Neuronal stem cell (in vitro differentiated cells): Measurements from ENCODE around the gene SLC25A42.
A peak's percentile ranks its signal among the peaks of the same experiment; 100 is the strongest.
"Not testable (repeated sequence)": the region's sequence is repeated elsewhere in the genome, so short reads cannot be mapped to it uniquely, and the experiment has no call there.

ENCODE experiments used
- DNase-seq: peaks from one replicate; pipeline ENCODE4 v3.0.0-alpha.2; 2013; ENCODE audit warnings: low spot score
- H2AFZ ChIP-seq: one replicate; pipeline ENCODE4 v1.6.1; 2013; ENCODE audit warnings: mild to moderate bottlenecking, low read length, inconsistent platforms
- H2AK5ac ChIP-seq: 2 replicates; pipeline ENCODE4 v1.6.1; 2013; ENCODE audit warnings: low read depth, mild to moderate bottlenecking, inconsistent platforms, low read length, moderate library complexity, mixed read lengths
- H2BK120ac ChIP-seq: 2 replicates; pipeline ENCODE4 v1.6.1; 2013; ENCODE audit warnings: low read depth, mild to moderate bottlenecking, inconsistent platforms, low read length, moderate library complexity, mixed read lengths
- H2BK12ac ChIP-seq: one replicate; pipeline ENCODE4 v1.6.1; 2013; ENCODE audit warnings: low read length, inconsistent platforms
- H2BK15ac ChIP-seq: 2 replicates; pipeline ENCODE4 v1.6.1; 2013; ENCODE audit warnings: mild to moderate bottlenecking, low read length, inconsistent platforms, mixed read lengths
- H2BK5ac ChIP-seq: one replicate; pipeline ENCODE4 v1.6.1; 2013; ENCODE audit warnings: inconsistent platforms, mild to moderate bottlenecking, low read length, moderate library complexity
- H3K14ac ChIP-seq: one replicate; pipeline ENCODE4 v1.6.1; 2013; ENCODE audit warnings: low read length, inconsistent platforms
- H3K18ac ChIP-seq: 2 replicates; pipeline ENCODE4 v1.6.1; 2013; ENCODE audit warnings: low read length, inconsistent platforms
- H3K23ac ChIP-seq: 2 replicates; pipeline ENCODE4 v1.6.1; 2013; ENCODE audit warnings: low read depth, mild to moderate bottlenecking, mixed read lengths, low read length, inconsistent platforms; ENCODE audit not compliant: poor library complexity
- H3K27ac ChIP-seq: replicated peaks from 3 replicates; pipeline ENCODE4 v1.5.1; 2013; ENCODE audit warnings: low read length, inconsistent platforms
- H3K27me3 ChIP-seq, 3 experiments: 2 replicates each; pipeline ENCODE4 v1.6.1; 2013; ENCODE audit warnings: low read length in 3 of 3, mild to moderate bottlenecking in 2 of 3, inconsistent platforms in 1 of 3, low read depth in 1 of 3, mixed read lengths in 1 of 3, moderate library complexity in 1 of 3; ENCODE audit not compliant: control insufficient read depth in 3 of 3, insufficient read depth in 3 of 3
- H3K36me3 ChIP-seq, 2 donors: replicated peaks in 1 of 2; 2 replicates each; pipeline ENCODE4 v1.6.1; 2013; ENCODE audit warnings: low read length in 2 of 2; ENCODE audit not compliant: control insufficient read depth in 2 of 2, insufficient read depth in 2 of 2
- H3K4ac ChIP-seq: 2 replicates; pipeline ENCODE4 v1.6.1; 2013; ENCODE audit warnings: inconsistent platforms, mild to moderate bottlenecking, low read length, moderate library complexity
- H3K4me1 ChIP-seq, 2 donors: 1 replicate in 1 of 2; 2 replicates in 1 of 2; pipeline ENCODE4 v1.6.1; 2013; ENCODE audit warnings: low read length in 2 of 2, low read depth in 1 of 2; ENCODE audit not compliant: control insufficient read depth in 2 of 2, insufficient read depth in 1 of 2
- H3K4me2 ChIP-seq: one replicate; pipeline ENCODE4 v1.6.1; 2013; ENCODE audit warnings: mild to moderate bottlenecking, low read length, inconsistent platforms; ENCODE audit not compliant: insufficient read depth, poor library complexity, severe bottlenecking
- H3K4me3 ChIP-seq, 2 donors: 2 replicates each; pipeline ENCODE4 v1.5.1; 2013; ENCODE audit warnings: low read length in 2 of 2, mild to moderate bottlenecking in 2 of 2, inconsistent platforms in 1 of 2, moderate library complexity in 1 of 2
- H3K79me1 ChIP-seq: one replicate; pipeline ENCODE4 v1.6.1; 2013; ENCODE audit warnings: low read depth, mild to moderate bottlenecking, inconsistent platforms, low read length, moderate library complexity
- H3K9ac ChIP-seq: one replicate; pipeline ENCODE4 v1.6.1; 2013; ENCODE audit warnings: mild to moderate bottlenecking, low read depth, low read length, inconsistent platforms; ENCODE audit not compliant: poor library complexity
- H3K9me3 ChIP-seq, 2 donors: replicated peaks in 1 of 2; 2 replicates each; pipeline versions ENCODE3 to v1.6.1; 2013; ENCODE audit warnings: low read length in 2 of 2, mild to moderate bottlenecking in 2 of 2, inconsistent platforms in 1 of 2, low read depth in 1 of 2, mixed read lengths in 1 of 2, moderate library complexity in 1 of 2; ENCODE audit not compliant: control insufficient read depth in 2 of 2, insufficient read depth in 1 of 2
- H4K8ac ChIP-seq: one replicate; pipeline ENCODE4 v1.6.1; 2013; ENCODE audit warnings: low read depth, mild to moderate bottlenecking, inconsistent platforms, low read length, moderate library complexity
- H4K91ac ChIP-seq: one replicate; pipeline ENCODE4 v1.6.1; 2013; ENCODE audit warnings: low read length, low read depth, mild to moderate bottlenecking, inconsistent platforms; ENCODE audit not compliant: poor library complexity
- WGBS, 2 donors: extraction: QIAGEN DNeasy Blood & Tissue Kit; methylation state at CpG; one replicate each; pipeline ENCODE4 v1.1.7; 2013; ENCODE audit warnings: missing lambda C conversion rate in 2 of 2, mixed read lengths in 1 of 2; ENCODE audit not compliant: insufficient read length in 2 of 2, insufficient replicate concordance in 1 of 2; ENCODE audit errors: extremely low coverage in 2 of 2; 5-methylcytosine and 5-hydroxymethylcytosine counted together

SLC25A42 gene

GRCh38 chr19:19145684-19146608 is 82.2 kb downstream of the SLC25A42 start:
- H4K91ac ChIP-seq, result no peak overlapping the region
- DNase-seq, result peak; percentile 76
- no peak overlapping the region for H3K4me3 ChIP-seq
- no peak overlapping the region for H3K14ac ChIP-seq
- H3K9ac ChIP-seq, result no peak overlapping the region
- no peak overlapping the region for H2BK5ac ChIP-seq
- peak overlapping the region; percentile 89 for H3K23ac ChIP-seq
- peak overlapping the region; percentile 92 for H2AK5ac ChIP-seq
- H2BK12ac ChIP-seq, result no peak overlapping the region
- H3K79me1 ChIP-seq, result no peaks in the 10 kb centered on the region
- peak overlapping the region; percentile 80 for H3K18ac ChIP-seq
- no CpG with 5 or more reads among the region's 47 CpGs for WGBS, 2 donors
- peak overlapping the region; percentile 76 for H3K4ac ChIP-seq
- no peak overlapping the region for H3K4me2 ChIP-seq
- H3K27ac ChIP-seq, result no peak overlapping the region
- H3K4me1 ChIP-seq, result no peaks in the 10 kb centered on the region
- peak overlapping the region; percentile 10 for H2BK15ac ChIP-seq
- H3K36me3 ChIP-seq, result peaks cover 0 to 8% of the 10 kb centered on the region in 2 donors
- H3K9me3 ChIP-seq, result no peaks in the 10 kb centered on the region
- H3K27me3 ChIP-seq, result peaks cover 0 to 2% (median 0%) of the 10 kb centered on the region in 3 experiments
- H2BK120ac ChIP-seq, result no peak overlapping the region
- H4K8ac ChIP-seq, result no peak overlapping the region
- peak overlapping the region; percentile 73 for H2AFZ ChIP-seq

GRCh38 chr19:19146865-19147264 is 83.1 kb downstream of the SLC25A42 start:
- Histone ChIP-seq H3K14ac (no peak overlapping the region), H3K23ac (no peak overlapping the region), H2AFZ (no peak overlapping the region), H2BK15ac (no peak overlapping the region), H2AK5ac (peak overlapping the region; percentile 2), H3K27ac (no peak overlapping the region), H3K18ac (no peak overlapping the region), H2BK120ac (no peak overlapping the region), H3K79me1 (no peaks in the 10 kb centered on the region), H3K4ac (no peak overlapping the region), H3K9me3 (no peaks in the 10 kb centered on the region), H3K4me3 (no peak overlapping the region), H3K4me2 (no peak overlapping the region), H3K4me1 (no peaks in the 10 kb centered on the region), H2BK12ac (no peak overlapping the region), H3K9ac (peak overlapping the region; percentile 44), H4K91ac (no peak overlapping the region), H2BK5ac (no peak overlapping the region), H3K27me3 (peaks cover 0 to 2% (median 0%) of the 10 kb centered on the region in 3 experiments), H3K36me3 (peaks cover 0 to 8% of the 10 kb centered on the region in 2 donors), H4K8ac (no peak overlapping the region)
- DNase-seq, result no peak
- WGBS, 2 donors, result no CpG with 5 or more reads among the region's 7 CpGs

- Histone ChIP-seq H3K9me3 (no peaks in the 10 kb centered on the region), H3K14ac (no peak overlapping the region), H4K8ac (no peak overlapping the region), H3K27ac (no peak overlapping the region), H3K36me3 (peaks cover 0 to 8% of the 10 kb centered on the region in 2 donors), H3K27me3 (no peaks in the 10 kb centered on the region), H4K91ac (no peak overlapping the region), H2BK5ac (no peak overlapping the region), H3K18ac (no peak overlapping the region), H3K23ac (no peak overlapping the region), H3K4ac (no peak overlapping the region), H2BK12ac (no peak overlapping the region), H2BK120ac (no peak overlapping the region), H2AFZ (no peak overlapping the region), H3K79me1 (no peaks in the 10 kb centered on the region), H3K4me1 (no peaks in the 10 kb centered on the region), H2AK5ac (no peak overlapping the region), H3K4me3 (no peak overlapping the region), H3K4me2 (no peak overlapping the region), H3K9ac (no peak overlapping the region), H2BK15ac (no peak overlapping the region)
- no CpG with 5 or more reads among the region's 5 CpGs for WGBS, 2 donors
- DNase-seq, result no peak
Measured at GRCh38 chr19:19147344-19147743, 83.5 kb downstream of the SLC25A42 start.

- H3K4me2 ChIP-seq, H3K79me1 ChIP-seq, H2AFZ ChIP-seq, H2AK5ac ChIP-seq, H3K4ac ChIP-seq, H2BK5ac ChIP-seq, H3K4me3 ChIP-seq, H4K8ac ChIP-seq, DNase-seq, H2BK120ac ChIP-seq, H3K27ac ChIP-seq, H4K91ac ChIP-seq, H3K14ac ChIP-seq, H3K23ac ChIP-seq, H3K36me3 ChIP-seq, H3K18ac ChIP-seq, H2BK12ac ChIP-seq, H3K27me3 ChIP-seq, H2BK15ac ChIP-seq, H3K9ac ChIP-seq, H3K9me3 ChIP-seq, H3K4me1 ChIP-seq: not testable (repeated sequence)
- no CpG with 5 or more reads among the region's 8 CpGs for WGBS, 2 donors
Measured at GRCh38 chr19:19148504-19148903, 84.7 kb downstream of the SLC25A42 start.
